HL-60 (cell line): ENCODE measurements around the gene GJC1.

Experiments
- CTCF ChIP-seq: IDR thresholded peaks from one replicate; pipeline ENCODE4 v1.5.1; 2011; ENCODE audit warnings: low read length, control low read depth, inconsistent platforms; ENCODE audit not compliant: insufficient read depth
- POLR2AphosphoS5 ChIP-seq: IDR thresholded peaks from 2 replicates; pipeline ENCODE4 v1.6.1; 2012; ENCODE audit warnings: low read depth
- TF ChIP-seq, protein P1 (sequence below): IDR thresholded peaks from 2 replicates; pipeline ENCODE4 v1.6.1; 2012; ENCODE audit warnings: low read depth; ENCODE audit not compliant: insufficient replicate concordance

GRCh38 chr17:44761932-44762810 is 67.9 kb downstream of the GJC1 start:
- TF ChIP-seq CTCF (no peak), POLR2AphosphoS5 (no peak)
- TF ChIP-seq, protein P1, sequence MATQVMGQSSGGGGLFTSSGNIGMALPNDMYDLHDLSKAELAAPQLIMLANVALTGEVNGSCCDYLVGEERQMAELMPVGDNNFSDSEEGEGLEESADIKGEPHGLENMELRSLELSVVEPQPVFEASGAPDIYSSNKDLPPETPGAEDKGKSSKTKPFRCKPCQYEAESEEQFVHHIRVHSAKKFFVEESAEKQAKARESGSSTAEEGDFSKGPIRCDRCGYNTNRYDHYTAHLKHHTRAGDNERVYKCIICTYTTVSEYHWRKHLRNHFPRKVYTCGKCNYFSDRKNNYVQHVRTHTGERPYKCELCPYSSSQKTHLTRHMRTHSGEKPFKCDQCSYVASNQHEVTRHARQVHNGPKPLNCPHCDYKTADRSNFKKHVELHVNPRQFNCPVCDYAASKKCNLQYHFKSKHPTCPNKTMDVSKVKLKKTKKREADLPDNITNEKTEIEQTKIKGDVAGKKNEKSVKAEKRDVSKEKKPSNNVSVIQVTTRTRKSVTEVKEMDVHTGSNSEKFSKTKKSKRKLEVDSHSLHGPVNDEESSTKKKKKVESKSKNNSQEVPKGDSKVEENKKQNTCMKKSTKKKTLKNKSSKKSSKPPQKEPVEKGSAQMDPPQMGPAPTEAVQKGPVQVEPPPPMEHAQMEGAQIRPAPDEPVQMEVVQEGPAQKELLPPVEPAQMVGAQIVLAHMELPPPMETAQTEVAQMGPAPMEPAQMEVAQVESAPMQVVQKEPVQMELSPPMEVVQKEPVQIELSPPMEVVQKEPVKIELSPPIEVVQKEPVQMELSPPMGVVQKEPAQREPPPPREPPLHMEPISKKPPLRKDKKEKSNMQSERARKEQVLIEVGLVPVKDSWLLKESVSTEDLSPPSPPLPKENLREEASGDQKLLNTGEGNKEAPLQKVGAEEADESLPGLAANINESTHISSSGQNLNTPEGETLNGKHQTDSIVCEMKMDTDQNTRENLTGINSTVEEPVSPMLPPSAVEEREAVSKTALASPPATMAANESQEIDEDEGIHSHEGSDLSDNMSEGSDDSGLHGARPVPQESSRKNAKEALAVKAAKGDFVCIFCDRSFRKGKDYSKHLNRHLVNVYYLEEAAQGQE = no peak
